Naive thymus-derived CD4-positive, alpha-beta T cell (primary cell): ENCODE data around the gene GLOD5. TPM values are rescaled to one million over a fixed set of nuclear protein-coding genes. Genes with fewer than 3 reads are reported as not detected.
"Not testable (repeated sequence)": the region's sequence is repeated elsewhere in the genome, so short reads cannot be mapped to it uniquely, and the experiment has no call there.

Experiments used
- ATAC-seq: fragments of 150-1000 bp; cut with Tn5 transposase; 2 replicates; pipeline ENCODE4 v1.10.0; 2021; ENCODE audit warnings: mild to moderate bottlenecking, moderate library complexity
- CTCF ChIA-PET: fragments of 350-600 bp; sonication (Branson Sonifier 250); formaldehyde crosslinking; loops from one replicate; lab custom pipeline; 2021; ENCODE audit warnings: antibody characterized with exemption; lab: Charles Lee
- POLR2A ChIA-PET: fragments of 350-600 bp; sonication (Branson Sonifier 250); formaldehyde crosslinking; loops from one replicate; lab custom pipeline; 2021; ENCODE audit warnings: antibody characterized with exemption, inconsistent platforms; lab: Charles Lee
- DNase-seq, 9 donors: peaks; one replicate each; pipeline versions ENCODE4 v3.0.0 to v3.0.0-alpha.2; 2020 to 2022; ENCODE audit warnings: mixed read lengths in 1 of 9
- H3K27ac ChIP-seq: one replicate; pipeline ENCODE4 v1.7.0; 2013; ENCODE audit warnings: mild to moderate bottlenecking, low read depth, low read length, moderate library complexity
- H3K27me3 ChIP-seq, 2 donors: one replicate each; pipeline ENCODE4 v1.7.0; 2013; ENCODE audit warnings: low read length in 2 of 2, mild to moderate bottlenecking in 2 of 2, moderate library complexity in 2 of 2; ENCODE audit not compliant: control insufficient read depth in 2 of 2, insufficient read depth in 2 of 2
- H3K36me3 ChIP-seq, 3 experiments: 1 replicate in 2 of 3; 2 replicates in 1 of 3; pipeline ENCODE4 v1.7.0; 2013; ENCODE audit warnings: low read length in 3 of 3, mild to moderate bottlenecking in 3 of 3, moderate library complexity in 1 of 3; ENCODE audit not compliant: insufficient read depth in 3 of 3, control insufficient read depth in 2 of 3
- H3K4me1 ChIP-seq, 2 donors: one replicate each; pipeline ENCODE4 v1.7.0; 2013; ENCODE audit warnings: low read length in 2 of 2, mild to moderate bottlenecking in 2 of 2, moderate library complexity in 1 of 2; ENCODE audit not compliant: control insufficient read depth in 2 of 2, insufficient read depth in 2 of 2
- H3K4me3 ChIP-seq: 2 replicates; pipeline ENCODE4 v1.7.0; 2013; ENCODE audit warnings: mild to moderate bottlenecking, low read length
- H3K9me3 ChIP-seq, 3 experiments: 1 replicate in 2 of 3; 2 replicates in 1 of 3; pipeline ENCODE4 v1.7.0; 2013; ENCODE audit warnings: low read length in 3 of 3; ENCODE audit not compliant: control insufficient read depth in 2 of 3
- H3K27ac Mint-ChIP-seq, 9 donors: one replicate each; pipeline ENCODE4 v1.8.0; 2020 to 2022; ENCODE audit warnings: mixed read lengths in 9 of 9, mild to moderate bottlenecking in 8 of 9, moderate library complexity in 5 of 9, inconsistent platforms in 2 of 9
- H3K27me3 Mint-ChIP-seq, 5 donors: one replicate each; pipeline ENCODE4 v1.8.0; 2021 to 2022; ENCODE audit warnings: mixed read lengths in 5 of 5, mild to moderate bottlenecking in 1 of 5
- H3K36me3 Mint-ChIP-seq, 5 donors: one replicate each; pipeline ENCODE4 v1.8.0; 2020 to 2022; ENCODE audit warnings: mixed read lengths in 5 of 5, mild to moderate bottlenecking in 3 of 5, inconsistent platforms in 1 of 5
- H3K4me1 Mint-ChIP-seq, 7 donors: one replicate each; pipeline ENCODE4 v1.8.0; 2020 to 2022; ENCODE audit warnings: mixed read lengths in 7 of 7, mild to moderate bottlenecking in 3 of 7, inconsistent platforms in 1 of 7
- H3K4me3 Mint-ChIP-seq, 10 donors: one replicate each; pipeline ENCODE4 v1.8.0; 2020 to 2022; ENCODE audit warnings: mild to moderate bottlenecking in 10 of 10, mixed read lengths in 10 of 10, moderate library complexity in 6 of 10, inconsistent platforms in 2 of 10
- H3K9me3 Mint-ChIP-seq, 11 donors: one replicate each; pipeline ENCODE4 v1.8.0; 2020 to 2022; ENCODE audit warnings: mixed read lengths in 11 of 11, mild to moderate bottlenecking in 4 of 11, inconsistent platforms in 1 of 11, moderate library complexity in 1 of 11
- intact Hi-C, 2 donors: fragments of 100-400 bp; cut with micrococcal nuclease; formaldehyde crosslinking; loops; one replicate each; pipeline ENCODE4 v1.15.1; 2023
- polyA plus RNA-seq, 2 donors: library from polyadenylated mRNA; unstranded; fragments of 300-500 nt; fragmentation: Illumina TruSeq; gene quantifications; one replicate each; pipeline ENCODE4 v1.2.3, GENCODE V29; 2021
- total RNA-seq, 6 experiments: library from RNA in 5 of 6; stranded (reverse) in 5 of 6; gene quantifications; 1 replicate in 5 of 6; 2 replicates in 1 of 6; pipeline ENCODE4 v1.2.3 and lab custom pipeline; 2021 to 2026

The GLOD5 gene
- total and polyA plus RNA-seq, 7 experiments from 2014 or later: not detected

GRCh38 chrX:48818098-48818497, 56.6 kb downstream of the GLOD5 start:
- POLR2A ChIA-PET: no interaction called here
- H3K36me3 ChIP-seq: peaks cover 0 to 23% (median 0%) of the 10 kb centered on the region in 3 experiments
- CTCF ChIA-PET: no interaction called here

GRCh38 chrX:48818866-48819265, 57.3 kb downstream of the GLOD5 start:
- H3K27ac ChIP-seq: no peak overlapping the region
- ChIA-PET CTCF (no interaction called here), POLR2A (no interaction called here)
- intact Hi-C loops: no loop called here
- no peaks in the 10 kb centered on the region for H3K27me3 Mint-ChIP-seq
- H3K4me1 ChIP-seq: no peaks in the 10 kb centered on the region
- peaks cover 0 to 23% (median 0%) of the 10 kb centered on the region in 3 experiments for H3K36me3 ChIP-seq
- no peaks in the 10 kb centered on the region for H3K9me3 ChIP-seq
- no peak for DNase-seq
- no peaks in the 10 kb centered on the region for H3K9me3 Mint-ChIP-seq
- H3K4me3 Mint-ChIP-seq: no peak overlapping the region
- H3K4me3 ChIP-seq: no peak overlapping the region
- H3K4me1 Mint-ChIP-seq: peaks cover 0 to 3% (median 0%) of the 10 kb centered on the region in 7 donors
- ATAC-seq: no peak
- no peaks in the 10 kb centered on the region for H3K27me3 ChIP-seq
- H3K36me3 Mint-ChIP-seq: peaks cover 0 to 26% (median 4%) of the 10 kb centered on the region in 5 donors
- no peak overlapping the region for H3K27ac Mint-ChIP-seq

More at GRCh38 chrX:48818098-48818497, 56.6 kb downstream of the GLOD5 start:
- H3K27ac Mint-ChIP-seq: no peak overlapping the region
- Histone ChIP-seq H3K9me3 (no peaks in the 10 kb centered on the region), H3K27me3 (no peaks in the 10 kb centered on the region), H3K4me3 (no peak overlapping the region), H3K27ac (no peak overlapping the region), H3K4me1 (no peaks in the 10 kb centered on the region)
- H3K9me3 Mint-ChIP-seq: no peaks in the 10 kb centered on the region
- ATAC-seq (no peak), DNase-seq (no peak)
- intact Hi-C loops: no loop called here
- no peaks in the 10 kb centered on the region for H3K27me3 Mint-ChIP-seq
- H3K36me3 Mint-ChIP-seq: peaks cover 0 to 31% (median 4%) of the 10 kb centered on the region in 5 donors
- H3K4me3 Mint-ChIP-seq: no peak overlapping the region
- peaks cover 0 to 4% (median 0%) of the 10 kb centered on the region in 7 donors for H3K4me1 Mint-ChIP-seq

GRCh38 chrX:48819394-48819793, 57.8 kb downstream of the GLOD5 start:
- H3K27me3 Mint-ChIP-seq, H3K27ac ChIP-seq, H3K4me3 ChIP-seq, H3K4me1 Mint-ChIP-seq, intact Hi-C loops, H3K9me3 Mint-ChIP-seq, POLR2A ChIA-PET, H3K9me3 ChIP-seq, H3K4me1 ChIP-seq, CTCF ChIA-PET, H3K27ac Mint-ChIP-seq, DNase-seq, ATAC-seq, H3K27me3 ChIP-seq, H3K4me3 Mint-ChIP-seq: not testable (repeated sequence)
- peaks cover 0 to 20% (median 0%) of the 10 kb centered on the region in 3 experiments for H3K36me3 ChIP-seq
- peaks cover 0 to 26% (median 4%) of the 10 kb centered on the region in 5 donors for H3K36me3 Mint-ChIP-seq

GRCh38 chrX:48823053-48823452, 61.5 kb downstream of the GLOD5 start:
- H3K36me3 Mint-ChIP-seq: peaks cover 0 to 33% (median 4%) of the 10 kb centered on the region in 5 donors
- peaks cover 0 to 6% (median 3%) of the 10 kb centered on the region in 7 donors for H3K4me1 Mint-ChIP-seq
- Histone ChIP-seq H3K27me3 (no peaks in the 10 kb centered on the region), H3K4me1 (no peaks in the 10 kb centered on the region), H3K4me3 (no peak overlapping the region), H3K9me3 (no peaks in the 10 kb centered on the region), H3K27ac (no peak overlapping the region), H3K36me3 (peaks cover 0 to 4% (median 0%) of the 10 kb centered on the region in 3 experiments)
- H3K27ac Mint-ChIP-seq: no peak overlapping the region
- no peak overlapping the region for H3K4me3 Mint-ChIP-seq
- ATAC-seq: no peak
- ChIA-PET CTCF (interaction anchor here (0.7 kb wide), 1 partner anchor 189 kb away, joined by 4 read pairs; no protein-coding TSS in a partner anchor), POLR2A (no interaction called here)
- intact Hi-C loops: no loop called here
- peaks cover 4 to 12% (median 9%) of the 10 kb centered on the region in 5 donors for H3K27me3 Mint-ChIP-seq
- no peak for DNase-seq
- H3K9me3 Mint-ChIP-seq: peaks cover 0 to 5% (median 0%) of the 10 kb centered on the region in 11 donors

Other genes starting within 250 kb of the GLOD5 start
- 100 to 1,000 TPM in 1 of 5 experiments, 10 to 100 TPM in 4; 33.3 to 188 (median 35.3) TPM for gene EBP, start 239.9 kb upstream of the GLOD5 start, total RNA-seq
- gene EBP, start 239.9 kb upstream of the GLOD5 start, polyA plus RNA-seq: 10 to 100 TPM; 72.4 to 80.6 TPM
- gene TBC1D25, start 222.0 kb upstream of the GLOD5 start, total RNA-seq: 10 to 100 TPM; 20.2 to 31.2 (median 26.4) TPM
- gene TBC1D25, start 222.0 kb upstream of the GLOD5 start, polyA plus RNA-seq: 10 to 100 TPM; 16.2 to 22.8 TPM
- gene RBM3, start 187.3 kb upstream of the GLOD5 start, total RNA-seq: 100 to 1,000 TPM; 176 to 374 (median 329) TPM
- gene RBM3, start 187.3 kb upstream of the GLOD5 start, polyA plus RNA-seq: 100 to 1,000 TPM; 242 to 254 TPM
- gene WDR13, start 164.3 kb upstream of the GLOD5 start, total RNA-seq: 10 to 100 TPM; 44.8 to 66.9 (median 54.4) TPM
- 10 to 100 TPM; 27.5 to 33.2 TPM for gene WDR13, start 164.3 kb upstream of the GLOD5 start, polyA plus RNA-seq
- gene WAS, start 77.9 kb upstream of the GLOD5 start, total RNA-seq: 100 to 1,000 TPM in 4 of 5 experiments, 10 to 100 TPM in 1; 92.2 to 164 (median 105) TPM
- 10 to 100 TPM; 18.6 to 28.8 TPM for gene WAS, start 77.9 kb upstream of the GLOD5 start, polyA plus RNA-seq
- 10 to 100 TPM in 1 of 5 experiments, 1 to 10 TPM in 4; 4.6 to 23.3 (median 8.6) TPM for gene SUV39H1, start 65.0 kb upstream of the GLOD5 start, total RNA-seq
- gene SUV39H1, start 65.0 kb upstream of the GLOD5 start, polyA plus RNA-seq: 10 to 100 TPM; 10.1 to 13.6 TPM
- 1 to 10 TPM in 1 of 5 experiments, under 1 TPM in 1, not detected in 3; 0.45 to 1.2 TPM for gene GATA1, start 24.8 kb downstream of the GLOD5 start, total RNA-seq
- gene GATA1, start 24.8 kb downstream of the GLOD5 start, polyA plus RNA-seq: not detected
- gene HDAC6, start 40.3 kb downstream of the GLOD5 start, total RNA-seq: 100 to 1,000 TPM in 2 of 5 experiments, 10 to 100 TPM in 3; 84.3 to 135 (median 96.1) TPM
- 10 to 100 TPM; 13.3 to 20.1 TPM for gene HDAC6, start 40.3 kb downstream of the GLOD5 start, polyA plus RNA-seq
- not detected for gene ERAS, start 64.8 kb downstream of the GLOD5 start, total RNA-seq
- gene ERAS, start 64.8 kb downstream of the GLOD5 start, polyA plus RNA-seq: not detected
- 10 to 100 TPM in 1 of 5 experiments, 1 to 10 TPM in 3, under 1 TPM in 1; 0.36 to 14.0 (median 3.5) TPM for gene PCSK1N, start 73.9 kb downstream of the GLOD5 start, total RNA-seq
- 1 to 10 TPM; 6.0 to 7.9 TPM for gene PCSK1N, start 73.9 kb downstream of the GLOD5 start, polyA plus RNA-seq
- gene TIMM17B, start 136.0 kb downstream of the GLOD5 start, total RNA-seq: 10 to 100 TPM; 41.1 to 46.6 (median 44.2) TPM
- 10 to 100 TPM; 55.8 to 57.0 TPM for gene TIMM17B, start 136.0 kb downstream of the GLOD5 start, polyA plus RNA-seq
- gene PQBP1, start 136.2 kb downstream of the GLOD5 start, total RNA-seq: 10 to 100 TPM; 64.1 to 89.5 (median 74.6) TPM
- gene PQBP1, start 136.2 kb downstream of the GLOD5 start, polyA plus RNA-seq: 100 to 1,000 TPM; 110 to 125 TPM
- gene SLC35A2, start 149.9 kb downstream of the GLOD5 start, total RNA-seq: 10 to 100 TPM; 13.9 to 36.7 (median 18.5) TPM
- 1 to 10 TPM; 6.7 to 8.1 TPM for gene SLC35A2, start 149.9 kb downstream of the GLOD5 start, polyA plus RNA-seq
- 100 to 1,000 TPM; 144 to 321 (median 276) TPM for gene PIM2, start 157.3 kb downstream of the GLOD5 start, total RNA-seq
- 100 to 1,000 TPM; 401 to 463 TPM for gene PIM2, start 157.3 kb downstream of the GLOD5 start, polyA plus RNA-seq
- gene OTUD5, start 195.9 kb downstream of the GLOD5 start, total RNA-seq: 10 to 100 TPM; 62.5 to 95.5 (median 90.4) TPM
- gene OTUD5, start 195.9 kb downstream of the GLOD5 start, polyA plus RNA-seq: 10 to 100 TPM; 17.2 to 33.8 TPM
- 1 to 10 TPM; 1.4 to 5.8 (median 2.3) TPM for gene KCND1, start 210.1 kb downstream of the GLOD5 start, total RNA-seq
- gene KCND1, start 210.1 kb downstream of the GLOD5 start, polyA plus RNA-seq: under 1 TPM in 1 of 2 donors, not detected in 1; 0.07 TPM
- gene GRIPAP1, start 240.5 kb downstream of the GLOD5 start, total RNA-seq: 100 to 1,000 TPM; 103 to 108 (median 105) TPM
- gene GRIPAP1, start 240.5 kb downstream of the GLOD5 start, polyA plus RNA-seq: 10 to 100 TPM; 13.6 to 24.9 TPM